Embryonic facial prominence (tissue), 1 donor: Measurements from ENCODE around the gene ABLIM2.

Experiments
- DNase-seq: peaks from one replicate; pipeline ENCODE4 v3.0.0-alpha.2; 2016; ENCODE audit errors: extremely low spot score

Gene ABLIM2

DNA sequence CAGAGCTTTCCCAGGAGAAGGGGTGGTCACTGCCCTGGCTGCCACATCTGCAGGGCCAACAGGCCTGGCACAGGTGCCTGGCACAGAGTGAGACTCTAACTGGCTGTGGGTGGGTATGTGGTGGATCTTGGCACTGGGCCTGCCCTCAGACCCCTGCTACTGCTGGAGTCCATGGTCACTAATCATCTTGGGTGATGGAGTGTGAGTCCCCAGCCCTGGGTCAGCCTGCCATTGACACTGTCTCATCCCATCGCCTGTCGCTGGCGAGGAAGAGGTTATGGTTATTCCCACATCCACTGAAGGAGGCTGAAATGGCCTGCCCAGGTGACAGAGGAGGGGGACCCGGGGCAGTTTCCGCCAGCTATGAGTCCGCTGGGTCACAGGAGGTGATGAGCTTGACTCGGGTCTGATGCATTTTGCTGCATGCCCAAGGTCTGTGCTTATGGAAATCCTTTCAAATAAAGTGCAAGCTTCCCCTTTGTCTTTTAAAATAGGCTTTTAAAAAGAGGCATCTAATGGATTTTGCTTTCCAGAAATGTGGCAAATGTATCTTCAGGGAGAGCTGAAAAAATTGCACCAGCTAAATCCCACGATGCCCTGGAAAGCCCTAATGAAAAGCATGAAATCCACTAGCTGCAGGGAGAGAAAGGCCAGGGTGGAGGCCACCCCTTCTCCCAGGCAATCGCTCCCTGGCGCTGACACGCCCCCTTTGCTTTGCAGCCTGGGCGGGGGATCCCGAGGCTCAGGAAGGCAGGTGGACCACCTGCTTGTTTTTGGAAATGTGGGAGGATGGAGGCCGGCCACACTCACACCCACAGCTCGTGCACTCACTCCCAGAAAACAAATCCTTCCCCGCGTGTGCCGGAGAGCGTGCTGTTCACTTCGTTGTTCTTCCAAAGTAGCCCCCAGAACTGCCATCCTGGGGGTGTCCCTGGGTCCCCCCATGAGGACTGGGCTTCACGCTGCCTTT lies 54.9 kb downstream of the ABLIM2 start:
- DNase-seq = no peak

DNA sequence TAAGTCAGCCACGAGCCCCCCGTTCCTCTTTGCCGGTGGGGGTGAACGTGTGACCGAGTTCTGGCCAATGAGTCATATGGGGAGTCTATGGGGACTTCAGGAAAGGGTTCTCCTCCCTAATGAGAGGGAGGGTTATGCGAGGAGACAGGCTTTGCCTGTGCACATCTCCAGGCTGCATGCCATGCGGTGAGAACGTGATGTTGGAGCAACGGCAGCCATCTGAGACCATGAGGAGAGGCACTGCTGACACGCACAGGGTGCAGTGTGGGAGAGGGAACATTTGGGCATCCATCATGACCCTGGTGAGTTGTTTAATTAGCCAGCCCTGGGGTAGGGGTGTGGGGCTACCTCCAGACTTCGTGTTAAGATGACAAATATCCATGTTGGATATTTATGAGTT lies 55.8 kb downstream of the ABLIM2 start:
- no peak for DNase-seq

DNA sequence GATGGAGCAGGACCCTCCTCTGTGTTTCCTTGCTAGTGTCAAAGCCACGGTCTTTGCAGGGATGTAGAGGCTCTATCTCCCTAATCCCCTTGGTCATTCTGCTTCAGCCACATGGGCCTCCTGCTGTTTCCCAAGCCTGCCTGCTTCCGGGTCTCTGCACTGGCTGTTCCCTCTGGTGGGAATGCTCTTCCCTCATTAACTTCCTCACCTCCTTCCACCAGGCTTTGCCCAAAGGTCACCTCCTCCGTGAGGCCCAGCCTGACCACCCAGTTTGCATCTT lies 56.6 kb downstream of the ABLIM2 start:
- no peak for DNase-seq

GRCh38 chr4:8101213-8102075 lies 57.2 kb downstream of the ABLIM2 start:
- no peak for DNase-seq

DNA sequence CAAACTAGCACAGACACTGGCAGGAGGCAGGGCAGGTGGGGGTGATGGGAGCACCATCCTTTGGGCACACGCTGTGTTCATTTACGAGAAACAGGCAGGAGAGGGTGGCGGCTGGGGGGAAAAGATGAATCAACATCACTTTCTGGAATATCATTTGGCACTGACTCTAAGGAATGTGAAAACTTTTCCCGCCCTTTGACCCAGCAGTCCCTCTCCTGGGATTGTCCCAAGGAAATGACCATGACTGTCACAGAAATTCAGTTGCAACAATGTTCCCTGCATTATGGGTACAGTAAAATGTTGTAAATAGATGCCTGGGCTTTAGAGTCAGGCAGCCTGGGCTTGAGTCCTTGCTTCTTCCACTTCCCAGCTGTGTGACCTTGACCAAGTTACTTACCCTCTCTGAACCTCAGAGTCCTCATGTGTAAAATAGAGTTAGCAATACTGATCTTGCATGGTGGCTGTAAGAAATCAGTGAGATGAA lies 58.6 kb downstream of the ABLIM2 start:
- DNase-seq = no peak

- no peak for DNase-seq
These were observed 60.1 kb downstream of the ABLIM2 start for GRCh38 chr4:8098506-8098905.

- no peak for DNase-seq
These were observed 60.8 kb downstream of the ABLIM2 start for GRCh38 chr4:8097721-8098345.

- DNase-seq = no peak
These were observed 61.5 kb downstream of the ABLIM2 start for GRCh38 chr4:8097141-8097541.

DNA sequence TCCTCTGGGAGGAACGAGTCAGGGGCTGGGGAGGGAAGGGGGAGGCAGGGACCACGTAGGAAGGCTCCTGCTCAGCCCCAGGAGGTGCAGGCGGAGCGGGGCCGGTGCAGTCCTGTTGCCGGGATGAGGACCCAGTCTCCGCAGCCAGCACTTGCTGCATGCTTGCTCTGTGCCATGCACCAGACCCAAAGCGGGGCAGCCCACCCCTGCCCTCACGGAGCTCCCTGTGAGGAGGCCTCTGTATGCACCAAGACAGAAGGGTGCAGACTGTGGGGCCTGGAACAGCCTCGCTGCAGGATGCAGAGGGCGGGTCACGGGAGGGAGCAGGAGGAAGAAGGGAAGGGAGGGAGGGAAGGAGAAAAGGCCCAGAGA lies 61.9 kb downstream of the ABLIM2 start:
- DNase-seq = no peak

DNA sequence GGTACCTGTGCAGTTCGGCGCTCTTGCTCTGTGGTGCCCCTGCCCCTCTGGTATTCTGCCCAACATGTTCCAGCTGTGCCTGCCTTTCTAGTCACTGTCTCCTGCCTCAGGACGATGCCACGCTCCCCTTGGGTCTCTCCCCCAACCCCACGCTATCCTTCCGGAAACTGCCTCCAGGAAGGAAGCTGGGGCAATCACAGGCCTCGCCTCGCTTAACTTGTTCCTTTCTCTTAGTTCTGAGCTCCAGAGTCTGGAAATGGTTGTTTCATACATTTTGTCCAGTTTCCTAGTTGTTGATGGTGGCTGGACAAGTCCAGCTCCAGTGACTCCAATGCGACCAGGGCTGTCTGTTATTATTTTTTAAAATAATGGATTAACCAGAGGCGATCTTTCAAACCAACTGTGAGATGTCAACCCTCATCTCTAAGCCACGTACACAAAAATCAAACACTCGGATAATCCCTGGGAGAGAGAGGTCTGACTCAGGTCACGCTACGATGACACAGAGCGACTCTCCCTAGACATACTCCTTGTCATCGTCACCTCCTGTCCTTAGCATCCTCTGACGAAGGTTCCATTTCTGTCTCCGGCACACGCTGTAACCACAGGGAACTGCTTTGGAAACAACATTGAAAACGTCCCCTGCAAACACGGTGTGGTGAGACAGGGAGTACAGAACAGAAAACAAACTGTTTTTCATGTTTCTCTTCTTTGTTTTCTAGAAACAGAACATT lies 62.5 kb downstream of the ABLIM2 start:
- DNase-seq = no peak

GRCh38 chr4:8093587-8094274 lies 64.9 kb downstream of the ABLIM2 start:
- DNase-seq = no peak

- no peak for DNase-seq
These were observed 66.3 kb downstream of the ABLIM2 start for GRCh38 chr4:8092282-8092681.

- no peak for DNase-seq
These were observed 67.8 kb downstream of the ABLIM2 start for GRCh38 chr4:8090744-8091301.

DNA sequence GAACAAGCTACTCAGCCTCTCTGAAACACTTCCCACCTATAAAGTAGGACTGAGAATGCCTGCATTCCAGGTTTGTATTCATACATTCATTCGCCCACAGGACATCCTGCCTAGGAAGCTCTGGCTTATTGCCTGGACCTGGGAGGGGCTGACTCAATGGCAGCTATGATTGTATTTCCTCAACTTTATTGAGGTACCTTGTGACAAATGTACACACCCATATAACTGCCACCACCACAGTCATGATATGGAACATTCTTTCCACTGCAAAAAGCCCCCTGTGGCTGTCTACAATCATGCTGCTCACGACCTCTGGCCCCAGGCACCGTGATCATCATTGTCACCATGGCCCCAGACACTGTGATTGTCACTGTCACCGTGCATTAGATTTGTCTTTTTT lies 68.3 kb downstream of the ABLIM2 start:
- DNase-seq = no peak

GRCh38 chr4:8089862-8090261 lies 68.8 kb downstream of the ABLIM2 start:
- DNase-seq = no peak

DNA sequence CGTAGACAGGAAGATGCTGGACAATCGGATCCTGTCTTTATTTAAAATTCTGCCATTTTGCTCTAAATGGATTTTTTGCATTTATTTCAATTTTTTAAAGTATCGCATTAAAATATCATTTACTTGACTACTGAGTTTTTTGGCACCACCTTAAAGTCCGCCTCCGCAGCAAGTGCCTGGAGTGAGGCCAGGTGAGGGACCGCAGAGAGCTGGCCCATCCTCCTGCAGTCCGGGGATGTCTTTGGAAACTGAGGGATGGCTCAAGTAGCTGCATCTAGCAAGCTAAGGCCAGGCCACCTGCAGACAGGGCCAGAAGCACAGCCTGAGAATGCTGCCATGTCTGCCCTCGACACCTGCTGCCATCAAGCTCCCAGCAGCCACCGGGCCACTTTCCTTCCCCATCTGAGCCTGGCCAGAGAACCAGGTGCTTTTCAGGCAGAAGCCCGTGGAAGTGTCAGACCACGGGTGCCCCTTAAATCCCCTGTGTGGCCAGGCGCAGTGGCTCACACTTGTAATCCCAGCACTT lies 69.6 kb downstream of the ABLIM2 start:
- no peak for DNase-seq

- no peak for DNase-seq
These were observed 70.6 kb downstream of the ABLIM2 start for GRCh38 chr4:8087921-8088495.

DNA sequence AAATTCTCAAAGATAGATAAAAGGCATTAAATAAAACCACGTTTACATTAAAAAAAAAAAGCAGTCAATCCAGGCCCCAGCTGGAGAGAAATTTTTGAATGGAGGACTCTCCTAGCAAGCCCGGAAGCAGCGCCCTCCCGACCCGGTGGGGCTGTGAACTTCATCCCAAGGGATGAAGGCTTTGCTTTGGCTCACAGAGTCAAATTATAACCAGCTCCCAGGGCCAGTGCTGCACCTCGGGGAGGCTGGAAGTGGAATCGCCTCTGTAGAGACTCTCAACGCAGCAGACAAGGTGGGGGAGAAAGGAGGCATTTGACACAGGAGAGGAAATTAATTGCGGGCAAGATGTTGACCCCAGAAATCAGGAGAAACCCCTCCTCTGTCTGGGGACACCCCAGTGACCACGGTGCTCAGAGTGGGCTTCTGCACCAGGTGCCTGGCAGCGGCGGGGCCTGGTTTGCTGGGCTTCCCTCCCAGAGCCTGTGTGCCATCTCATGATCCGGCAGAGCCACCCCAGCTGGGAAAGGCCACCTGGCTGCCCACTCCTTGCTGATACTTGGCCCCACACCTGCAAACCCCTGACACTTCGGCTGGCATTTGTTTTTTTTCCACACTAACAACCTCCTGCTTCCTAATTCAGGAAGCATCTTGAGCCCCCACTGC lies 71.7 kb downstream of the ABLIM2 start:
- no peak for DNase-seq

GRCh38 chr4:8085491-8086117 lies 73.0 kb downstream of the ABLIM2 start:
- no peak for DNase-seq
